ENCODE measurements around the gene HSD17B13. TPM values are rescaled to one million over a fixed set of nuclear protein-coding genes. Genes with fewer than 3 reads are reported as not detected.

The HSD17B13 gene
- total and polyA plus RNA-seq, 2 of the 13 experiments (the other 11 are each of a cell fraction or from before 2014, with no cell fraction given) = 0.04 to 0.15 TPM

DNA sequence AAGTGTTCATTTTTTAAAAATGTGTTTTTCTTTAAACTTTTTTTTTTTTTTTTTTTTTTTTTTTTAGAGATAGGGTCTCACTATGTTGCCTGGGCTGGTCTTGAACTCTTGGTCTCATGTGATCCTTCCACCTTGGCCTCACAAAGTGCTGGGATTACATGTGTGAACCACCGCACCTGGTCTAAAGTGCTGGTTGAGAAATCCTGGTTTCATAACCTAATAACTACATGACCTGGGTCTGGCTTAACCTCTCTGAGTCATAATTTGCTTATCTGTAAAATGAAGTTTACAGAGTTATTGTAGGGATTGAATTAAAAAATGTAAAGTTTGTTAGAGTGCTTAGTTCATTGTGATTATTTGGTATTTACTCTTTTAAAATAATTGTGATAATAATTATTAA, 5.2 kb downstream of the HSD17B13 start (continued):
- TF ChIP-seq NR2F6 (IDR thresholded peaks at IDR 0.05) (peak; percentile 52), NR2F6 (CRISPR knock-in tag; IDR thresholded peaks at IDR 0.05) (peak; percentile 18; the same call in 1 of the 2 replicates), RBM39 (IDR thresholded peaks at IDR 0.05; ENCODE audit: low read depth, low read length, poor library complexity, severe bottlenecking) (no peak), SSRP1 (CRISPR knock-in tag; IDR thresholded peaks at IDR 0.05) (no peak), SUZ12 (IDR thresholded peaks at IDR 0.05; ENCODE audit: low read depth, low read length) (no peak), ZNF17 (CRISPR knock-in tag; IDR thresholded peaks at IDR 0.05) (no peak), ZNF841 (CRISPR knock-in tag; IDR thresholded peaks at IDR 0.05; ENCODE audit: borderline replicate concordance) (no peak), PTBP1 (IDR thresholded peaks at IDR 0.05; ENCODE audit: low read depth, low read length, poor library complexity, severe bottlenecking) (no peak), ZNF180 (CRISPR knock-in tag; IDR thresholded peaks at IDR 0.05; ENCODE audit: borderline replicate concordance, low read depth) (no peak), ZFP36 (IDR thresholded peaks at IDR 0.05; ENCODE audit: borderline replicate concordance, low read depth, low read length, partially characterized antibody) (no peak), ZNF234 (CRISPR knock-in tag; conservative IDR thresholded peaks at IDR 0.05) (no peak), RNF2 (conservative IDR thresholded peaks at IDR 0.05; ENCODE audit: low read depth) (no peak), NFYB (CRISPR knock-in tag; IDR thresholded peaks at IDR 0.05) (no peak), ZNF263 (CRISPR knock-in tag; IDR thresholded peaks at IDR 0.05) (no peak), ZNF317 (CRISPR knock-in tag; IDR thresholded peaks at IDR 0.05) (no peak), SOX6 (IDR thresholded peaks at IDR 0.05) (no peak), SOX6 (CRISPR knock-in tag; IDR thresholded peaks at IDR 0.05) (peak; percentile 29; the same call in 1 of the 2 replicates), PPARG (CRISPR knock-in tag; conservative IDR thresholded peaks at IDR 0.05) (no peak)
- TF ChIP-seq, protein P1, sequence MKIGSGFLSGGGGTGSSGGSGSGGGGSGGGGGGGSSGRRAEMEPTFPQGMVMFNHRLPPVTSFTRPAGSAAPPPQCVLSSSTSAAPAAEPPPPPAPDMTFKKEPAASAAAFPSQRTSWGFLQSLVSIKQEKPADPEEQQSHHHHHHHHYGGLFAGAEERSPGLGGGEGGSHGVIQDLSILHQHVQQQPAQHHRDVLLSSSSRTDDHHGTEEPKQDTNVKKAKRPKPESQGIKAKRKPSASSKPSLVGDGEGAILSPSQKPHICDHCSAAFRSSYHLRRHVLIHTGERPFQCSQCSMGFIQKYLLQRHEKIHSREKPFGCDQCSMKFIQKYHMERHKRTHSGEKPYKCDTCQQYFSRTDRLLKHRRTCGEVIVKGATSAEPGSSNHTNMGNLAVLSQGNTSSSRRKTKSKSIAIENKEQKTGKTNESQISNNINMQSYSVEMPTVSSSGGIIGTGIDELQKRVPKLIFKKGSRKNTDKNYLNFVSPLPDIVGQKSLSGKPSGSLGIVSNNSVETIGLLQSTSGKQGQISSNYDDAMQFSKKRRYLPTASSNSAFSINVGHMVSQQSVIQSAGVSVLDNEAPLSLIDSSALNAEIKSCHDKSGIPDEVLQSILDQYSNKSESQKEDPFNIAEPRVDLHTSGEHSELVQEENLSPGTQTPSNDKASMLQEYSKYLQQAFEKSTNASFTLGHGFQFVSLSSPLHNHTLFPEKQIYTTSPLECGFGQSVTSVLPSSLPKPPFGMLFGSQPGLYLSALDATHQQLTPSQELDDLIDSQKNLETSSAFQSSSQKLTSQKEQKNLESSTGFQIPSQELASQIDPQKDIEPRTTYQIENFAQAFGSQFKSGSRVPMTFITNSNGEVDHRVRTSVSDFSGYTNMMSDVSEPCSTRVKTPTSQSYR (CRISPR knock-in tag; IDR thresholded peaks at IDR 0.05; ENCODE audit: borderline replicate concordance) = no peak
- TF ChIP-seq, protein P2, sequence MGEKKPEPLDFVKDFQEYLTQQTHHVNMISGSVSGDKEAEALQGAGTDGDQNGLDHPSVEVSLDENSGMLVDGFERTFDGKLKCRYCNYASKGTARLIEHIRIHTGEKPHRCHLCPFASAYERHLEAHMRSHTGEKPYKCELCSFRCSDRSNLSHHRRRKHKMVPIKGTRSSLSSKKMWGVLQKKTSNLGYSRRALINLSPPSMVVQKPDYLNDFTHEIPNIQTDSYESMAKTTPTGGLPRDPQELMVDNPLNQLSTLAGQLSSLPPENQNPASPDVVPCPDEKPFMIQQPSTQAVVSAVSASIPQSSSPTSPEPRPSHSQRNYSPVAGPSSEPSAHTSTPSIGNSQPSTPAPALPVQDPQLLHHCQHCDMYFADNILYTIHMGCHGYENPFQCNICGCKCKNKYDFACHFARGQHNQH (CRISPR knock-in tag; IDR thresholded peaks at IDR 0.05) = no peak
- TF ChIP-seq, protein P3, sequence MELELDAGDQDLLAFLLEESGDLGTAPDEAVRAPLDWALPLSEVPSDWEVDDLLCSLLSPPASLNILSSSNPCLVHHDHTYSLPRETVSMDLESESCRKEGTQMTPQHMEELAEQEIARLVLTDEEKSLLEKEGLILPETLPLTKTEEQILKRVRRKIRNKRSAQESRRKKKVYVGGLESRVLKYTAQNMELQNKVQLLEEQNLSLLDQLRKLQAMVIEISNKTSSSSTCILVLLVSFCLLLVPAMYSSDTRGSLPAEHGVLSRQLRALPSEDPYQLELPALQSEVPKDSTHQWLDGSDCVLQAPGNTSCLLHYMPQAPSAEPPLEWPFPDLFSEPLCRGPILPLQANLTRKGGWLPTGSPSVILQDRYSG (CRISPR knock-in tag; IDR thresholded peaks at IDR 0.05) = no peak
- TF ChIP-seq, protein P4, sequence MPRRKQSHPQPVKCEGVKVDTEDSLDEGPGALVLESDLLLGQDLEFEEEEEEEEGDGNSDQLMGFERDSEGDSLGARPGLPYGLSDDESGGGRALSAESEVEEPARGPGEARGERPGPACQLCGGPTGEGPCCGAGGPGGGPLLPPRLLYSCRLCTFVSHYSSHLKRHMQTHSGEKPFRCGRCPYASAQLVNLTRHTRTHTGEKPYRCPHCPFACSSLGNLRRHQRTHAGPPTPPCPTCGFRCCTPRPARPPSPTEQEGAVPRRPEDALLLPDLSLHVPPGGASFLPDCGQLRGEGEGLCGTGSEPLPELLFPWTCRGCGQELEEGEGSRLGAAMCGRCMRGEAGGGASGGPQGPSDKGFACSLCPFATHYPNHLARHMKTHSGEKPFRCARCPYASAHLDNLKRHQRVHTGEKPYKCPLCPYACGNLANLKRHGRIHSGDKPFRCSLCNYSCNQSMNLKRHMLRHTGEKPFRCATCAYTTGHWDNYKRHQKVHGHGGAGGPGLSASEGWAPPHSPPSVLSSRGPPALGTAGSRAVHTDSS (CRISPR knock-in tag; conservative IDR thresholded peaks at IDR 0.05) = no peak
